RPMI8226 (cell line): ENCODE results near the gene PRR16.
"Not testable (repeated sequence)": the region's sequence is repeated elsewhere in the genome, so short reads cannot be mapped to it uniquely, and the experiment has no call there.

Experiments
- DNase-seq: peaks from one replicate; pipeline ENCODE4 v3.0.0-alpha.2; 2015

Gene PRR16

DNA sequence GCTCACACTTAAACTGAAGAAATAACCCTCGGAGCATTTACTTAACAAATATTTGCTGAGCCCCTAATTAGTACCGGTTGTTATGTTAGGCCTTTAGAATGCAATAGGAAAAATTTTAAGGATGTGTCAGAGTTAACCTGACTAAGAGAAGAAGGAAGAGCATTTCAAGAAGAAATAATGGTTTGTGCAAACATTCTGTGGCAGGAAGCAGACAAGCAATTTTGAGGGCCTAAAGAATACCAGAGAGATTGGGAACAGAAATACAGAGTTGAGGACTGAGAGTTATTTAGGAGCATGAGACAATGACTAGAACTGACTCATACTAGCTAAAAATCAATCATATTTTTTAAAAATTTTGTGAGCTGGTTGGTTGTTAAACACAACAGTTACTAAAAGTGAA lies 218.8 kb downstream of the PRR16 start:
- no peak for DNase-seq

GRCh38 chr5:120683580-120683979 lies 219.5 kb downstream of the PRR16 start:
- DNase-seq, result no peak

DNA sequence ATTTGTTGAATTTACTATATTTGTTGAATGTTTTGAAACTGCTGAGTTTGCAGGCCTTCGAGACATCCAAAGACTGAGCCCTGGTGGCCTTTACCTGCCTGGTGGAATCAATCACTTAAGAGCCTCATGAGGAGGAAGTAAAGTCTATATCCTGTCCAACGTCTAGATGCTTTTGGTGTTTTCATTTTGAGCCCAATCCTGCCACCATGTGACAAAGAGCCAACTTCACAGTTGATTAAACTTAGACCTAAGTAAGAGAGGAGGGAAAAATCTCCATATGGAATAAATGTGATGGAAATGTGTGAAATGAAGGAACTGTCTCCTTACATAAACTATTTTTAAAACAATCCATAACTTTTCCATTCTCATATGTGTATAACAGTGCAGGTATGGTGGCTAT lies 220.1 kb downstream of the PRR16 start:
- DNase-seq, result peak; percentile 40

GRCh38 chr5:120684749-120685415 lies 220.8 kb downstream of the PRR16 start:
- peak; percentile 15 for DNase-seq

- DNase-seq, result no peak
These were observed 226.7 kb downstream of the PRR16 start for GRCh38 chr5:120690621-120691407.

DNA sequence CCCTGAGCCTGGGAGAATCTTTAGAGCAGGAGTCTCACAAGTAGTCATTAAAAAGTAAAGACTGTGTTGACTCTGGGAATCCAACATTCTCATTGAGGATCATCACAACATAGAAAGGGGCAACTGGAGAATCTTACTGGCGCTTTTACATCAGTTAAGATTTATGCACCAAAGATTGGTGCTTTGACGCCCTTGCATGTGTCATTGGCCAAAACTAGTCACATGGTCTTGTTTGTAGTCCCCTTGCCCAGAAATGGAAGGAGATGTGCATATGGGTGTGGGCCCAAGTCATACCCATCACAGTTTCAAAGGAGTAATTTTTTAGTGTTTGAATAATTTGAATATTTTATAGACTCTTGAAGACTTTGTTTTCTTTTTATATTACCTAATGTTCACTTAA lies 228.2 kb downstream of the PRR16 start:
- DNase-seq, result no peak

DNA sequence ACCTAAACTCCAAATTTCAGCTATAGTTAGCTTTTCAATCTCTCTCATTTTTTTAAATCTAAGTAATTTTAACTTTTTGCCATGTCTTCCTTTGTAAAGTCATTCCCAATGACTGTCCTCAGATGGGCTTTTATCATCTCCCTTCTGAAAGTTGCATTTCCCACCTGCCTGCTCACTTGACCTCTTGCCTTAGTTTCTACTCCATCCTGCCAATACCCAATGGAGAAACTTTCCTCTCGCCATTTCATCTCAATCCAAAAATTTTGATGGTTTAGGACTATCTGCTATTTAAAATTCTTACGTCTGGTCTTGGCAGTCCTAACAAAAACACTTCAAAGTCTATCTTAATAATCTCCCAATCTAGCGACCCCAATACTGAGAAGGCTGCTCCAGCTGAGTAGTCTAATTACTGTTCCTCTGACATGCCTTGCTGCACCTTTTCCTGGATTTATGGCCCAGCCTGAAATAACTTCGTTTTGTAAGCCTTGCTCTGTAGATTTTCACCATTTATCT lies 231.3 kb downstream of the PRR16 start:
- DNase-seq, result no peak

DNA sequence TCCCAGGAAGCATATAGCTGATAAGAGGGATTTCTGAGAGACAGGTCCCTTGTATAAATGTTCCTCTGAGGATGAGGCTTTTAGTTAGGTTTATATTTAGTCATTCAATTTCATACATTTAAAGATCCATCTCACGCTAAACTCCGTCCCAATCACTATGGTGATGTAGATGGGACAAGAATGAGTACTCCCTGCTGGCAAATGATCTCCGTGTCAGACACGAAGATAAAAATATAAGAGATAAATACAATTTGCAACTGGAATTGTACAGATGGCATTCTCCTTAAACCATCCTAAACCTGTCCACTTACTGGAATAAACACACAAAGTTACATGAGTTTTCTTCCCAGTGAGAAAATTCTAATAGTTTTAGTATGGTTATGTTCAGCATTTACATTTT lies 233.0 kb downstream of the PRR16 start:
- no peak for DNase-seq

DNA sequence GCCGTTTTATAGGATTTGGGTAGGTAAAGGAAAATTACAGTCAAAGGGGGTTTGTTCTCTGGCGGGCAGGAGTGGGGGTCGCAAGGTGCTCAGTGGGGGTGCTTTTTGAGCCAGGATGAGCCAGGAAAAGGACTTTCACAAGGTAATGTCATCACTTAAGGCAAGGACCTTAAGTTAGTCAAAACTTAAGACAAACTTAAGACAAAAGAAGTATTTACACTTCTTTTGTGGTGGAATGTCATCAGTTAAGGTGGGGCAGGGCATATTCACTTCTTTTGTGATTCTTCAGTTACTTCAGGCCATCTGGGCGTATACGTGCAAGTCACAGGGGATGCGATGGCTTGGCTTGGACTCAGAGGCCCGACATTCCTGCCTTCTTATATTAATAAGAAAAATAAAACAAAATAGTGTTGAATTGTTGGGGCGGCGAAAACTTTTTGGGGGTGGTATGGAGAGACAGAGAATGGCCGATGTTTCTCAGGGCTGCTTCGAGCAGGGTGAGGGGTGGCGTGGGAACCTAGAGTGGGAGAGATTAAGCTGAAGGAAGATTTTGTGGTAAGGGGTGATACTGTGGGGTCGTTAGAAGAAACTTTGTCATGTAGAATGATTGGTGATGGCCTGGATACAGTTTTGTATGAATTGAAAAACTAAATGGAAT lies 233.7 kb downstream of the PRR16 start:
- not testable (repeated sequence) for DNase-seq

DNA sequence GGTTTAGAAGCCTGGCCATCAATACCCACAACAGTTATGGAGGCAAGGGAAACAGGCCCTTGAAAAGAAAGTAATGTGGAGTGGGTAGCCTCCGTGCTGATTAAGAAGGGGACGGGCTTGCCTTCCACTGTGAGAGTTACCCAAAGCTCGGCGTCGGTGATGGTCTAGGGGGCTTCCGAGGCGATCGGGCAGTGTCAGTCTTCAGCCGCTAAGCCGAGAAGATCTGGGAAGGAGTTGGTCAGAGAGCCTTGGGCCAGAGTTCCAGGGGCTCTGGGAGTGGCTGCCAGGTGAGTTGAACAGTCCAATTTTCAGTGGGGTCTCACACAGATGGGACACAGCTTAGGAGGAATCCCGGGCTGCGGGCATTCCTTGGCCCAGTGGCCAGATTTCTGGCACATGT lies 236.6 kb downstream of the PRR16 start:
- DNase-seq, result not testable (repeated sequence)

GRCh38 chr5:120702817-120703538 lies 238.9 kb downstream of the PRR16 start:
- not testable (repeated sequence) for DNase-seq

DNA sequence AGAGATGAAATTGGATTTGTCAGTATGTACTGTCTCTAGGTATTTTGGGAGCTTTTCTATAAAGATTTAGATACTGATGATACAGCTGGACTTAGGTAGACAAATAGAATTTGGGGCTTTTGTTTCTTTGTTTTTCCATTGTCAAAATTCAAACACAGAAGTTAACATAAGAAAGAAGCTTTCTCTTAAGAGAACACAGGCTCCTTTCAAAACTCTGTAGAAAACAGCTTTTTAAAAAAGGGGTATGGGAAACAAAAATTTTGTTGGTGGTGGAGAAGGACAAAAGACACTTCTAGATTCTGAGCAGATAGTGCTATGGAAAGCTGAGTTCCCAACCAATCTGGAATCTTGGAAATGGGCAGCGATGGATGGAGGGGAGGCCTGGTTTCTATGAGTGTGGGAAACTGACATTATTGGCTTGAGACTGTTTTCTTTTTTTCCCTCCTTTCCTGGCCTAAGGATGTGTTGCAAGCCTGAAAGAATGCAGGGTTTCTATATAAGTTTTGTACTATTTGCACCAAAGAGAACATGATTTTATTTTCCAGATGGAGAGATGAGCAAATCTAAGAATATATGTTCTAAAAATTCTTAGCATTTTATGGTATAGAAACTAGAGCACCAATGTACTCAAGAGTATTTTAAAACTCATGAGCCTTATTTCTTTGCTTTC lies 240.0 kb downstream of the PRR16 start:
- no peak for DNase-seq

GRCh38 chr5:120706877-120707276 lies 242.8 kb downstream of the PRR16 start:
- no peak for DNase-seq

- no peak for DNase-seq
These were observed 253.3 kb downstream of the PRR16 start for GRCh38 chr5:120717381-120717780.

- no peak for DNase-seq
These were observed 266.1 kb downstream of the PRR16 start for GRCh38 chr5:120730214-120730613.

DNA sequence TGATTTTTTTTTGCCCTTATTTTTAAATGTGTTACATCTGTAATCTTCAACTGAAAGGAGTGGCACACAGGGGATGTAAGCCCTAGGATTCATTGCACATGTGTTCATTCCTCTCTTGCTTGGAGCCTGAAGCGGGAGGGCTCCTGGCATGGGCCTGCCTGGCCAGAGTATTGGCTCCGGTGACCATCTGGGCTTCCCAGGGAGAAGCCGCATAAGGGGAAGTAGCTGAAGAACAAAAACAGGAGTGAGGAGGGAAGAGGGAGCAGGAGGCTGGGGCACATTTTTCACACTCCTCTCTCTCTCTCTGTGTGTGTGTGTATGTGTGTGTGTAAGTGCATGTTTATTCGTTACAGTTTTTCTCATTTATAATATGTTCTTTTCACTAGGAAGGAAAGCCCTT lies 269.9 kb downstream of the PRR16 start:
- no peak for DNase-seq

DNA sequence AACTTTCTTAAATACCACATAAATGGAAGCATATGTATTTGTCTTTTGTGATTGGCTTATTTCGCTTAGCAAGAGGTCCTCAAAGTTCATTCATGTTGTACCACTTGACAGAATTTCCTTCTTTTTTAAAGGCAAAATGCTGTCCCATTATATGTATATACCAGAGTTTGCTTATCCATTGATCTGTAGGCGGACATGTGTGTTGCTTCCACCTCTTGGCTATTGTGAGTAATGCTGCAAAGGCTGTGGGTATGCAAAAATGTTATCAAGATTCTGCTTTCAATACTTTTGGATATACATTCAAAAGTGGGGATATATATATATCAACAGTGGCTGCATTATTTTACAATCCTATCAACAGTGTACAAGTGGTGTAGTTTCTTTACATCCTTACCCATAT lies 271.0 kb downstream of the PRR16 start:
- no peak for DNase-seq
